GM12874 (cell line): Measurements from ENCODE around the gene PPP3CA.

Experiments
- CTCF ChIP-seq: IDR thresholded peaks from 2 replicates; pipeline ENCODE4 v1.5.1; 2011; ENCODE audit warnings: low read depth, mild to moderate bottlenecking, control low read depth, low read length, moderate library complexity; ENCODE audit not compliant: insufficient read depth

The PPP3CA gene

GRCh38 chr4:101221294-101221693 lies 126.0 kb downstream of the PPP3CA start:
- no peak for TF ChIP-seq CTCF

GRCh38 chr4:101218894-101219293 lies 128.4 kb downstream of the PPP3CA start:
- TF ChIP-seq CTCF, result no peak

GRCh38 chr4:101218346-101218745 lies 129.0 kb downstream of the PPP3CA start:
- TF ChIP-seq CTCF, result no peak

- TF ChIP-seq CTCF, result no peak
These were observed 129.8 kb downstream of the PPP3CA start for GRCh38 chr4:101217353-101218031.

- no peak for TF ChIP-seq CTCF
These were observed 136.2 kb downstream of the PPP3CA start for GRCh38 chr4:101211146-101211553.

- TF ChIP-seq CTCF, result no peak
These were observed 137.0 kb downstream of the PPP3CA start for GRCh38 chr4:101210331-101210730.

GRCh38 chr4:101208171-101208570 lies 139.2 kb downstream of the PPP3CA start:
- no peak for TF ChIP-seq CTCF
